Measurements from ENCODE around the gene FSTL4.

- TF ChIP-seq POLR2AphosphoS5 (IDR thresholded peaks at IDR 0.05): no peak
- peak; percentile 25 to 56 (median 27) for TF ChIP-seq CTCF (IDR thresholded peaks at IDR 0.05)
Measured at GRCh38 chr5:133552925-133553525, 59.3 kb downstream of the FSTL4 start.
